Panc1 (cell line): ENCODE measurements around the gene FMO2. TPM values are rescaled to one million over a fixed set of nuclear protein-coding genes. Genes with fewer than 3 reads are reported as not detected.

Source experiments
- ATAC-seq: fragments of 200-7000 bp; cut with Tn5 transposase; 2 replicates; pipeline ENCODE4 v1.9.1; 2020; ENCODE audit warnings: mild to moderate bottlenecking, moderate library complexity
- BruUV-seq: library from RNA; stranded (reverse); fragments of 400-500 nt; replicated peaks from 2 replicates; lab custom pipeline; 2021; lab: Mats Ljungman, UMichigan
- CTCF ChIA-PET: fragments of 300-600 bp; sonication (Branson Sonifier 250); formaldehyde crosslinking; loops from one replicate; lab custom pipeline; 2022; ENCODE audit warnings: antibody characterized with exemption; lab: Charles Lee
- POLR2A ChIA-PET: fragments of 300-600 bp; sonication (Branson Sonifier 250); formaldehyde crosslinking; loops from one replicate; lab custom pipeline; 2022; ENCODE audit warnings: antibody characterized with exemption; lab: Charles Lee
- DNase-seq: peaks from one replicate; pipeline ENCODE4 v3.0.0-alpha.2; 2010; ENCODE audit warnings: low read depth, low spot score
- H3K27ac ChIP-seq: 2 replicates; pipeline ENCODE4 v1.5.1; 2011; ENCODE audit warnings: mild to moderate bottlenecking, low read length, inconsistent platforms
- H3K27me3 ChIP-seq: fragments of 200-500 bp; sonication (Bioruptor generic); 2 replicates; pipeline ENCODE4 v1.6.0; 2014; ENCODE audit warnings: low read length, inconsistent platforms; ENCODE audit not compliant: control insufficient read depth, insufficient read depth
- H3K36me3 ChIP-seq: fragments of 200-500 bp; sonication (Bioruptor generic); 2 replicates; pipeline ENCODE4 v1.5.1; 2014; ENCODE audit warnings: inconsistent platforms, mild to moderate bottlenecking, low read length, moderate library complexity; ENCODE audit not compliant: control insufficient read depth, insufficient read depth
- H3K4me1 ChIP-seq: 2 replicates; pipeline ENCODE4 v1.5.1; 2011; ENCODE audit warnings: inconsistent platforms, mild to moderate bottlenecking, low read length, moderate library complexity; ENCODE audit not compliant: control insufficient read depth, insufficient read depth
- H3K4me3 ChIP-seq, 2 experiments: 2 replicates each; pipeline ENCODE4 v1.5.1; 2011 to 2012; ENCODE audit warnings: low read depth in 2 of 2, low read length in 2 of 2, mild to moderate bottlenecking in 2 of 2, inconsistent platforms in 1 of 2, moderate library complexity in 1 of 2
- H3K9me3 ChIP-seq: fragments of 200-500 bp; sonication (Bioruptor generic); 2 replicates; pipeline ENCODE4 v1.5.1; 2014; ENCODE audit warnings: low read depth, mild to moderate bottlenecking, inconsistent platforms, low read length, moderate library complexity; ENCODE audit not compliant: control insufficient read depth, insufficient read depth
- POLR2AphosphoS5 ChIP-seq: IDR thresholded peaks from 2 replicates; pipeline ENCODE4 v1.6.1; 2012; ENCODE audit warnings: mild to moderate bottlenecking, low read depth, low read length, moderate library complexity
- SIN3A ChIP-seq: IDR thresholded peaks from 2 replicates; pipeline ENCODE4 v1.6.1; 2012; ENCODE audit warnings: low read depth, mild to moderate bottlenecking, low read length, moderate library complexity, borderline replicate concordance; ENCODE audit not compliant: insufficient read depth
- TCF7L2 ChIP-seq: IDR thresholded peaks from 2 replicates; pipeline ENCODE4 v1.6.1; 2011; ENCODE audit warnings: mild to moderate bottlenecking, low read depth, low read length, inconsistent platforms
- in situ Hi-C: cut with HindIII; loops from 2 replicates; pipeline ENCODE4 v1.10.0; 2016; ENCODE audit warnings: low sequenced_read_pairs, low pct_unique_long_range_greater_than_20kb
- intact Hi-C: fragments of 100-400 bp; cut with micrococcal nuclease; formaldehyde crosslinking; loops from one replicate; pipeline ENCODE4 v1.10.0; 2022; ENCODE audit not compliant: unreplicated experiment
- total RNA-seq: library from RNA; stranded (reverse); gene quantifications from one replicate; pipeline ENCODE4 v1.2.1, GENCODE V29; 2021; ENCODE audit not compliant: unreplicated experiment
- TF ChIP-seq, protein P1 (sequence below): fragments of 450-650 bp; IDR thresholded peaks from 2 replicates; pipeline ENCODE4 v1.5.1; 2017; ENCODE audit warnings: mild to moderate bottlenecking
- TF ChIP-seq, protein P2 (sequence below), 2 experiments: IDR thresholded peaks; 2 replicates each; pipeline ENCODE4 v1.6.1; 2011 to 2012; ENCODE audit warnings: low read depth in 2 of 2, control low read depth in 1 of 2, low read length in 1 of 2, mild to moderate bottlenecking in 1 of 2, moderate library complexity in 1 of 2; ENCODE audit not compliant: insufficient read depth in 1 of 2

FMO2 gene
- total RNA-seq, 1 experiment from 2014 or later = 0.08 TPM

DNA sequence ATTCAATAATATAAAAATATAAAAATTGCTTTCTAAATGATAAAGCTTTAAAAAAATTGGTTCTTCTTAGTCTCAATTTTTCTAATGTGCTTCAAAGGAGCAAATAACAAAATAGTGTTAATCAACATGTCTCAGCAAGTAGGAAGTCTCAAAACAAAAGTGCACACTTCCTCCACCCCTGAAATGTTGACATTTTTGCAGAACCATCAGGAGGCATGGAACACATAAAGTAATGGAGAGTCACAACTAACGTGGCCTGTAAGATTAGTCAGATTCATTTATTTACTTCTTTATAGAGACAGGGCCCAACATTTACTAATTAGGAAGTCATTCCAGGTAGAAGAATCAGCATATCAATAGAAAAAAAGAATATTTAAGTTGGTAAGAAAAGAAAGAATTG, 34.9 kb upstream of the FMO2 start:
- in situ Hi-C loops = no loop called here
- Histone ChIP-seq H3K27me3 (no peaks in the 10 kb centered on the region), H3K36me3 (no peaks in the 10 kb centered on the region), H3K4me3 (no peak overlapping the region), H3K9me3 (no peaks in the 10 kb centered on the region), H3K4me1 (no peaks in the 10 kb centered on the region), H3K27ac (no peak overlapping the region)
- no TSS peak for BruUV-seq
- ChIA-PET CTCF (no interaction called here), POLR2A (no interaction called here)
- intact Hi-C loops = no loop called here
- ATAC-seq (no peak), DNase-seq (no peak)
- TF ChIP-seq, protein P1, sequence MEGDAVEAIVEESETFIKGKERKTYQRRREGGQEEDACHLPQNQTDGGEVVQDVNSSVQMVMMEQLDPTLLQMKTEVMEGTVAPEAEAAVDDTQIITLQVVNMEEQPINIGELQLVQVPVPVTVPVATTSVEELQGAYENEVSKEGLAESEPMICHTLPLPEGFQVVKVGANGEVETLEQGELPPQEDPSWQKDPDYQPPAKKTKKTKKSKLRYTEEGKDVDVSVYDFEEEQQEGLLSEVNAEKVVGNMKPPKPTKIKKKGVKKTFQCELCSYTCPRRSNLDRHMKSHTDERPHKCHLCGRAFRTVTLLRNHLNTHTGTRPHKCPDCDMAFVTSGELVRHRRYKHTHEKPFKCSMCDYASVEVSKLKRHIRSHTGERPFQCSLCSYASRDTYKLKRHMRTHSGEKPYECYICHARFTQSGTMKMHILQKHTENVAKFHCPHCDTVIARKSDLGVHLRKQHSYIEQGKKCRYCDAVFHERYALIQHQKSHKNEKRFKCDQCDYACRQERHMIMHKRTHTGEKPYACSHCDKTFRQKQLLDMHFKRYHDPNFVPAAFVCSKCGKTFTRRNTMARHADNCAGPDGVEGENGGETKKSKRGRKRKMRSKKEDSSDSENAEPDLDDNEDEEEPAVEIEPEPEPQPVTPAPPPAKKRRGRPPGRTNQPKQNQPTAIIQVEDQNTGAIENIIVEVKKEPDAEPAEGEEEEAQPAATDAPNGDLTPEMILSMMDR = no peak
- TF ChIP-seq TCF7L2 (no peak), SIN3A (no peak), POLR2AphosphoS5 (no peak)
- TF ChIP-seq, protein P2, sequence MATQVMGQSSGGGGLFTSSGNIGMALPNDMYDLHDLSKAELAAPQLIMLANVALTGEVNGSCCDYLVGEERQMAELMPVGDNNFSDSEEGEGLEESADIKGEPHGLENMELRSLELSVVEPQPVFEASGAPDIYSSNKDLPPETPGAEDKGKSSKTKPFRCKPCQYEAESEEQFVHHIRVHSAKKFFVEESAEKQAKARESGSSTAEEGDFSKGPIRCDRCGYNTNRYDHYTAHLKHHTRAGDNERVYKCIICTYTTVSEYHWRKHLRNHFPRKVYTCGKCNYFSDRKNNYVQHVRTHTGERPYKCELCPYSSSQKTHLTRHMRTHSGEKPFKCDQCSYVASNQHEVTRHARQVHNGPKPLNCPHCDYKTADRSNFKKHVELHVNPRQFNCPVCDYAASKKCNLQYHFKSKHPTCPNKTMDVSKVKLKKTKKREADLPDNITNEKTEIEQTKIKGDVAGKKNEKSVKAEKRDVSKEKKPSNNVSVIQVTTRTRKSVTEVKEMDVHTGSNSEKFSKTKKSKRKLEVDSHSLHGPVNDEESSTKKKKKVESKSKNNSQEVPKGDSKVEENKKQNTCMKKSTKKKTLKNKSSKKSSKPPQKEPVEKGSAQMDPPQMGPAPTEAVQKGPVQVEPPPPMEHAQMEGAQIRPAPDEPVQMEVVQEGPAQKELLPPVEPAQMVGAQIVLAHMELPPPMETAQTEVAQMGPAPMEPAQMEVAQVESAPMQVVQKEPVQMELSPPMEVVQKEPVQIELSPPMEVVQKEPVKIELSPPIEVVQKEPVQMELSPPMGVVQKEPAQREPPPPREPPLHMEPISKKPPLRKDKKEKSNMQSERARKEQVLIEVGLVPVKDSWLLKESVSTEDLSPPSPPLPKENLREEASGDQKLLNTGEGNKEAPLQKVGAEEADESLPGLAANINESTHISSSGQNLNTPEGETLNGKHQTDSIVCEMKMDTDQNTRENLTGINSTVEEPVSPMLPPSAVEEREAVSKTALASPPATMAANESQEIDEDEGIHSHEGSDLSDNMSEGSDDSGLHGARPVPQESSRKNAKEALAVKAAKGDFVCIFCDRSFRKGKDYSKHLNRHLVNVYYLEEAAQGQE (IDR thresholded peaks at IDR 0.05; ENCODE audit: insufficient read depth in 1 of 2, low read depth in 2 of 2, low read length in 1 of 2) = no peak

DNA sequence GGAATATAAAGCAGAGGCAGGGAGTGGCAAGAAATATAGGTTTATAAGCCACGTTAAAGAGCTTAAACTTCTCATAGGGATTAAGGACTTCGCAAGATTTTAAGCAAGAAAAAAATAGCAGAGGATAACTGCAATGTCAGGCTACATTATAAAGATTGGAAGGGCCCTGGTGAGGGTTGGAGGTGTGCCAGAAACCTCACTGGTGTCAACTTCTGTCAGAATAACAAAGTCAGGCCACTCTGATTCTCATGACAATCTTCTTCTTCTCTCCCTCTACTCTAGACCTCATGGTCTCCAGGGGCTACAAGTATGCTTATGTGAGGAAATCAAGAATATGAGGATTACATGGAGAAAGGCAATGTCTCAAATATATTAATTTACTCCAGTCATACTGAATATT, 32.6 kb upstream of the FMO2 start:
- DNase-seq (no peak), ATAC-seq (no peak)
- ChIA-PET POLR2A (no interaction called here), CTCF (no interaction called here)
- Histone ChIP-seq H3K9me3 (no peaks in the 10 kb centered on the region), H3K27me3 (no peaks in the 10 kb centered on the region), H3K27ac (no peak overlapping the region), H3K4me3 (no peak overlapping the region), H3K36me3 (no peaks in the 10 kb centered on the region), H3K4me1 (no peaks in the 10 kb centered on the region)
- TF ChIP-seq POLR2AphosphoS5 (no peak), SIN3A (no peak), TCF7L2 (no peak)
- TF ChIP-seq, protein P2 (IDR thresholded peaks at IDR 0.05; ENCODE audit: insufficient read depth in 1 of 2, low read depth in 2 of 2, low read length in 1 of 2) = no peak
- TF ChIP-seq, protein P1 = no peak
- no TSS peak for BruUV-seq
- intact Hi-C loops (no loop called here), in situ Hi-C loops (no loop called here)
